Liver (tissue), 9 donors: ENCODE measurements around the gene CT47C1. TPM values are rescaled to one million over a fixed set of nuclear protein-coding genes. Genes with fewer than 3 reads are reported as not detected.

Experiments
- DNase-seq: peaks from one replicate; pipeline ENCODE4 v3.0.0-alpha.2; 2017; ENCODE audit warnings: low spot score
- H3K27ac ChIP-seq, 2 donors: one replicate each; pipeline ENCODE4 v1.7.0; 2013; ENCODE audit warnings: inconsistent platforms in 2 of 2, low read length in 2 of 2, control low read depth in 1 of 2, low read depth in 1 of 2, mild to moderate bottlenecking in 1 of 2
- H3K27me3 ChIP-seq, 4 donors: one replicate each; pipeline versions ENCODE4 v1.6.1 to v1.7.0; 2013; ENCODE audit warnings: low read length in 3 of 4, inconsistent platforms in 1 of 4, mild to moderate bottlenecking in 1 of 4, moderate library complexity in 1 of 4; ENCODE audit not compliant: control insufficient read depth in 4 of 4, insufficient read depth in 4 of 4
- H3K36me3 ChIP-seq, 4 donors: one replicate each; pipeline versions ENCODE4 v1.6.1 to v1.7.0; 2013; ENCODE audit warnings: low read length in 3 of 4, mild to moderate bottlenecking in 3 of 4, low read depth in 1 of 4, moderate library complexity in 1 of 4; ENCODE audit not compliant: control insufficient read depth in 4 of 4, insufficient read depth in 3 of 4
- H3K4me1 ChIP-seq, 4 donors: one replicate each; pipeline versions ENCODE4 v1.6.1 to v1.7.0; 2013; ENCODE audit warnings: low read length in 3 of 4, mild to moderate bottlenecking in 3 of 4, moderate library complexity in 1 of 4; ENCODE audit not compliant: control insufficient read depth in 4 of 4, insufficient read depth in 4 of 4
- H3K4me3 ChIP-seq, 3 donors: one replicate each; pipeline versions ENCODE4 v1.6.1 to v1.7.0; 2013; ENCODE audit warnings: low read length in 3 of 3, control low read depth in 1 of 3, low read depth in 1 of 3, mild to moderate bottlenecking in 1 of 3
- H3K9ac ChIP-seq, 2 donors: one replicate each; pipeline ENCODE4 v1.7.0; 2013; ENCODE audit warnings: low read length in 2 of 2, mild to moderate bottlenecking in 2 of 2, moderate library complexity in 2 of 2, control low read depth in 1 of 2, low read depth in 1 of 2
- H3K9me3 ChIP-seq, 4 donors: one replicate each; pipeline versions ENCODE4 v1.6.1 to v1.7.0; 2013; ENCODE audit warnings: low read length in 3 of 4; ENCODE audit not compliant: control insufficient read depth in 4 of 4
- ATF3 ChIP-seq: IDR thresholded peaks from 2 replicates; pipeline ENCODE4 v1.6.1; 2016; ENCODE audit warnings: antibody characterized with exemption
- EGR1 ChIP-seq, 2 donors: IDR thresholded peaks; 2 replicates each; pipeline ENCODE4 v1.6.1; 2016 to 2018; ENCODE audit warnings: antibody characterized with exemption in 2 of 2, low read depth in 2 of 2
- FOXA1 ChIP-seq: IDR thresholded peaks from 2 replicates; pipeline ENCODE4 v1.6.1; 2016; ENCODE audit warnings: antibody characterized with exemption
- FOXA2 ChIP-seq: IDR thresholded peaks from 2 replicates; pipeline ENCODE4 v1.6.1; 2016; ENCODE audit warnings: antibody characterized with exemption
- GABPA ChIP-seq, 2 donors: IDR thresholded peaks in 1 of 2; conservative IDR thresholded peaks in 1 of 2; 2 replicates each; pipeline ENCODE4 v1.6.1; 2016; ENCODE audit warnings: antibody characterized with exemption in 2 of 2, mild to moderate bottlenecking in 1 of 2, moderate library complexity in 1 of 2
- HNF4G ChIP-seq: IDR thresholded peaks from 2 replicates; pipeline ENCODE4 v1.6.1; 2016; ENCODE audit warnings: antibody characterized with exemption
- REST ChIP-seq: IDR thresholded peaks from 2 replicates; pipeline ENCODE4 v1.6.1; 2016; ENCODE audit warnings: antibody characterized with exemption, mild to moderate bottlenecking
- SP1 ChIP-seq: IDR thresholded peaks from 2 replicates; pipeline ENCODE4 v1.6.1; 2018; ENCODE audit warnings: antibody characterized with exemption, mild to moderate bottlenecking
- YY1 ChIP-seq: IDR thresholded peaks from 2 replicates; pipeline ENCODE4 v1.6.1; 2016; ENCODE audit warnings: antibody characterized with exemption, mild to moderate bottlenecking
- ZBTB33 ChIP-seq: IDR thresholded peaks from 2 replicates; pipeline ENCODE4 v1.6.1; 2016; ENCODE audit warnings: antibody characterized with exemption
- WGBS: extraction: QIAGEN DNeasy Blood & Tissue Kit; methylation state at CpG from one replicate; pipeline ENCODE4 v1.1.7; 2013; 5-methylcytosine and 5-hydroxymethylcytosine counted together
- polyA plus RNA-seq, 2 donors: library from polyadenylated mRNA; stranded (reverse) in 1 of 2; unstranded in 1 of 2; fragments of 200-250 nt in 1 of 2; fragments of >200 nt in 1 of 2; fragmentation: Nextera tagmentation in 1 of 2; extraction: Ambion mirVana in 1 of 2; gene quantifications; one replicate each; pipeline versions ENCODE4 v1.2.1 to v1.2.3, GENCODE V29; 2013 to 2015
- total RNA-seq, 2 donors: library from RNA; depleted of rRNA; stranded (reverse); fragments of >200 nt; gene quantifications; one replicate each; pipeline ENCODE4 v1.2.3, GENCODE V29; 2014
- donor health status: healthy.
- donor health status: healthy.
- donor health status: healthy.
- donor health status: healthy.
- donor health status: healthy.

CT47C1 gene
- total and polyA plus RNA-seq, 4 donors = not detected

GRCh38 chrX:119095936-119096335 lies 23.1 kb downstream of the CT47C1 start:
- no peaks in the 10 kb centered on the region for H3K27me3 ChIP-seq
- H3K4me3 ChIP-seq = no peak overlapping the region
- TF ChIP-seq REST = no peak
- H3K36me3 ChIP-seq = no peaks in the 10 kb centered on the region
- DNase-seq = no peak
- H3K9ac ChIP-seq = no peak overlapping the region
- no peaks in the 10 kb centered on the region for H3K9me3 ChIP-seq
- no peaks in the 10 kb centered on the region for H3K4me1 ChIP-seq
- no peak overlapping the region for H3K27ac ChIP-seq

- DNase-seq = no peak
- Histone ChIP-seq H3K4me3 (no peak overlapping the region), H3K9ac (no peak overlapping the region), H3K36me3 (no peaks in the 10 kb centered on the region), H3K27ac (no peak overlapping the region), H3K27me3 (peaks cover 0 to 4% (median 0%) of the 10 kb centered on the region in 4 donors), H3K9me3 (no peaks in the 10 kb centered on the region), H3K4me1 (no peaks in the 10 kb centered on the region)
- TF ChIP-seq FOXA2 (no peak), FOXA1 (no peak), GABPA (IDR thresholded peaks at IDR 0.05 in 1 of 2, conservative IDR thresholded peaks at IDR 0.05 in 1 of 2) (no peak), ZBTB33 (no peak), SP1 (no peak), HNF4G (no peak), YY1 (no peak), EGR1 (IDR thresholded peaks at IDR 0.05; ENCODE audit: low read depth in 2 of 2) (no peak), ATF3 (no peak), REST (no peak)
- WGBS = 92% methylated on average over 1 of the region's 1 CpG
Measured at GRCh38 chrX:119101168-119101567, 28.4 kb downstream of the CT47C1 start.
